Spinal cord (tissue), 10 donors: ENCODE data around the gene RAB3GAP1. TPM values are rescaled to one million over a fixed set of nuclear protein-coding genes. Genes with fewer than 3 reads are reported as not detected.
A peak's percentile ranks its signal among the peaks of the same experiment; 100 is the strongest.
"Not testable (repeated sequence)": the region's sequence is repeated elsewhere in the genome, so short reads cannot be mapped to it uniquely, and the experiment has no call there.

ENCODE experiments used
- DNase-seq, 6 donors: peaks; one replicate each; pipeline versions ENCODE4 v3.0.0 to v3.0.0-alpha.2; 2013 to 2015; ENCODE audit warnings: low spot score in 6 of 6, low read depth in 4 of 6
- H3K27ac ChIP-seq: one replicate; pipeline ENCODE4 v1.5.1; 2013; ENCODE audit warnings: low read depth, low read length, control low read depth
- H3K27me3 ChIP-seq: one replicate; pipeline ENCODE4 v1.6.1; 2013; ENCODE audit warnings: low read length; ENCODE audit not compliant: control insufficient read depth, insufficient read depth
- H3K36me3 ChIP-seq: one replicate; pipeline ENCODE4 v1.6.1; 2013; ENCODE audit warnings: low read length; ENCODE audit not compliant: control insufficient read depth, insufficient read depth
- H3K4me1 ChIP-seq: one replicate; pipeline ENCODE4 v1.6.1; 2013; ENCODE audit warnings: low read length; ENCODE audit not compliant: control insufficient read depth, insufficient read depth
- H3K4me3 ChIP-seq: one replicate; pipeline ENCODE4 v1.5.1; 2013; ENCODE audit warnings: low read depth, low read length, control low read depth
- H3K9me3 ChIP-seq: one replicate; pipeline ENCODE4 v1.6.1; 2013; ENCODE audit warnings: low read length; ENCODE audit not compliant: control insufficient read depth, insufficient read depth
- WGBS: methylation state at CpG from one replicate; pipeline ENCODE4 v1.1.5; 2013; ENCODE audit warnings: missing lambda C conversion rate; ENCODE audit not compliant: insufficient coverage; 5-methylcytosine and 5-hydroxymethylcytosine counted together
- polyA plus RNA-seq, 2 donors: library from polyadenylated mRNA; unstranded; fragments of 120-200 nt; gene quantifications; one replicate each; pipeline ENCODE4 v1.2.1, GENCODE V29; 2013; ENCODE audit not compliant: insufficient read length in 2 of 2
- total RNA-seq, 2 donors: library from RNA; depleted of rRNA in 1 of 2; stranded (reverse); fragments of 120-200 nt in 1 of 2; fragments of >200 nt in 1 of 2; gene quantifications; one replicate each; pipeline versions ENCODE4 v1.2.3 to v1.2.4, GENCODE V29; 2013 to 2014
- donor health status: healthy.

RAB3GAP1 gene
- total and polyA plus RNA-seq, 4 donors = 42.4 to 89.7 (median 53.1) TPM

DNA sequence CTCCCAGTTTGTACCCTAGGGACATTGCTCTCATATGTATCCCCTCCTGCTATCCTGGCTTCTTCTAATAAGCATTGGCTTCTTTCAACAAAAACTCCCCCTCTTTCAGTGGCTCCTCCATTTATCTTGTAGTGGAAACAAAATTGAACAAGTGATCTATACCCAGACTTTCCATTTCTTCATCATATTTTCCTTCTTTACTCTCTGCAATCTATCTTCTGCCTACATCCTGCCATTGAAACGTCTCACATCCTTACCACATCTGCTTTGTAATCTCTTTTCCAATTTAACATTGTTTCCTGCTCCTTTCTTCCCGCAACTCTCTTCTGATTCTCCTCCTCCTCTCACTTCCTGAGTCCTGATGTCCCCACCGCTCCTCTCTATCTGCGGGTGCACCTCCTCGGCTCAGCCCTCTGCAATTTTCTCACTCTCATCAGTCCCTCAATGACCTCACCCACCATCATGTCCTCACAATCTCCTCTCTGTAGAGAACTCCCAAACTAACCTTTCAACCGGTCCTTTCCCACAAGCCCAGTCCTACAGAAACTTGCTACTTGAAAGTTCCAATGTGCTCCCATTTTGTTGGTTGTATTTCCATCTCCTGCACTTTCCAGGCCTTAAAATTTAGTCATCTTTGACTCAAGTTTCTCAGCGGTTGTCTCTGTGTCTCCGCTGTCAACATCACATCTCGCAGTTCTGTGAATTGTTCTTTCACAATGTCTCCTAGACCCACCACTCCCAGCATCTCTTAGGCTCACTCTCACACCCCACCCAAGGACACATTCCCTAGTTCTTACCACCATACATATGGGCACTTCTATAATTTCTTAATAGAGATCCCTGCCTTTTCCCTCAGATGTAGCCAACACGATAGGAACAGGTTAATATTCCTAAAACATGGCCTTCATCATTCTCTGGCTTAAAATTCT lies 28.9 kb upstream of the RAB3GAP1 start:
- Histone ChIP-seq H3K9me3 (no peaks in the 10 kb centered on the region), H3K27ac (no peak overlapping the region), H3K4me3 (no peak overlapping the region), H3K27me3 (no peaks in the 10 kb centered on the region), H3K36me3 (no peaks in the 10 kb centered on the region), H3K4me1 (no peaks in the 10 kb centered on the region)
- no peak for DNase-seq
- WGBS = 84% methylated on average over 9 of the region's 10 CpGs

DNA sequence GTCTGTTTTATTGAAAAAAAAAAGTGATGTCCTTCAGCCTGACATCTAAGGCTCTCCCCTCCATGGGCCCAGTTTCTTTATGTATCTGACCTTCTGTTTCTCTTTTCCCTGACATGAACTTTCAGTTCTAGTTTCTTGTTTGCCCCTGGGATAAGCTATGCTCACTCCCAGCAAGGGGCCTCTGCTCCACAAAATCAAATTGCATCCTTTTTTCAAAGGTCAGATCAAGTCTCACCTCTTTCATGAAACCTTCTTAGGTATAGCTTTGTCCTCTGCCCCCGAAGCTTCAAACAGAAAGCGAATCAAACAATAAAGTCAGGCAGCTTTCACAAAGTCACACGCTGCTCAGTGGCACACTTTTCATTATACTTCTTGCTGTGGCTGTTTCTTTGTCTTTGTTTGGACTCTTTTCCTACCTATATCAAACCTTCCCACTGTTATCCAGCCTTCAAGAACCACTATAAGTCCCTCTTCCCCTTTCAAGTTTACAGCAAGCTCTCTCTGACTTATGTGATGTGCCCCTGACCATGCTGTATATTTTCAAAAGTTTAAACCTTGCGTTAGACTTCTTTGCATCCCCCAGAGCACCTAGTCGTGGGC lies 28.1 kb upstream of the RAB3GAP1 start:
- no peaks in the 10 kb centered on the region for H3K27me3 ChIP-seq
- no peak overlapping the region for H3K27ac ChIP-seq
- no peaks in the 10 kb centered on the region for H3K9me3 ChIP-seq
- no peak overlapping the region for H3K4me3 ChIP-seq
- peak in 1 of 6 donors; percentile 9 for DNase-seq
- no peaks in the 10 kb centered on the region for H3K4me1 ChIP-seq
- 65% methylated on average over 4 of the region's 5 CpGs for WGBS
- H3K36me3 ChIP-seq = no peaks in the 10 kb centered on the region

DNA sequence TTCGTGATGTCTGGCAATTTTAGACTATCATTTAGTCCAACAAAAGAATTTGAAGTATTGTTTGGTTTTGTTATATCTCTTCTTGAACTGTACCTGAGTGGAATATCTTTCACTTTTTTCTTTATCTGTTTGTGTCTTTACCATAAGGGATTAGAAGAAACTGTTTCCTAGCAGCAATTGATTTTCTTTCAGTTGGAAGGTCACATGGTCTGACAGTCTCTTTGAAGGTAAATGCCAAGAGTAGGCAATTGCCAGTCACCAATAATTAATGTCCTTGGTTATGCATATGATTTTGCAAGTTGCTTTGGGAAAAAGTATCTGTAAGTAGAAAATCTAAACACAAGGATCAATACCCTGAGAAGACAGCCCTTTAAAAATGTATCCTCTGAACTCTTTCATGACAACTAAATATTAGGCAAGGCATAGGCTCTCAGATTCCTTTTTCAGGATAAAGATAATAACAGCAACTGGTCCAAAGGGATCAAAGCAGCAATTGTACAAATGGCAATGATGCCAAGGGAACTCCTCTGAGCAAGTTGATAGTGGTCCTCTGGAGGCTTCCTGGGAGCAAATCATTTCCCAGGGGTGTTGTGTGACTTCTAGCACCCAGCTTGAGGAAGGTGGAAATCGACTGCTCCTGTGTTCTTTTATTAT lies 22.5 kb upstream of the RAB3GAP1 start:
- no peak for DNase-seq
- no CpG with 5 or more reads among the region's 2 CpGs for WGBS
- H3K27me3 ChIP-seq = no peaks in the 10 kb centered on the region
- no peaks in the 10 kb centered on the region for H3K36me3 ChIP-seq
- H3K4me1 ChIP-seq = no peaks in the 10 kb centered on the region
- no peak overlapping the region for H3K4me3 ChIP-seq
- H3K27ac ChIP-seq = no peak overlapping the region
- no peaks in the 10 kb centered on the region for H3K9me3 ChIP-seq

DNA sequence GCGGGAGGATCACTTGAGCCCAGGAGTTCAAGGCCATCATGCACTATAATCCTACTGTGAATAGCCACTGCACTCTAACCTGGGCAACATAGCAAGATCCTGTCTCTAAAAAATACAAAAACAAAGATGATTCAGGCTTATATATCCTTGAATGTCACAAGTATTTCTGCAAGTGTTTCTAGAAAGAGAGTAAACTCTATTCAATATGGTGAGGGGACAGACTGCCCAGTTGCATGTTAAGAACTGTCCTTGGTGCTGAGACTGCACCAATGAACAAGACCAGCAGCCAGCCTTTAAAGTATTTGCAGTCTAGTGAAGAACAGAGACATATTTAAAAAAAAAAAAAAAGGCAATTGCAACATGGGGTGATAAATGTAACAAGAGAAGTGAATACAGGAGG lies 21.3 kb upstream of the RAB3GAP1 start:
- Histone ChIP-seq H3K4me1 (no peaks in the 10 kb centered on the region), H3K27me3 (no peaks in the 10 kb centered on the region), H3K9me3 (no peaks in the 10 kb centered on the region), H3K4me3 (no peak overlapping the region), H3K36me3 (no peaks in the 10 kb centered on the region), H3K27ac (no peak overlapping the region)
- no CpG with 5 or more reads among the region's 1 CpG for WGBS
- DNase-seq = peak in 1 of 6 donors; percentile 23

DNA sequence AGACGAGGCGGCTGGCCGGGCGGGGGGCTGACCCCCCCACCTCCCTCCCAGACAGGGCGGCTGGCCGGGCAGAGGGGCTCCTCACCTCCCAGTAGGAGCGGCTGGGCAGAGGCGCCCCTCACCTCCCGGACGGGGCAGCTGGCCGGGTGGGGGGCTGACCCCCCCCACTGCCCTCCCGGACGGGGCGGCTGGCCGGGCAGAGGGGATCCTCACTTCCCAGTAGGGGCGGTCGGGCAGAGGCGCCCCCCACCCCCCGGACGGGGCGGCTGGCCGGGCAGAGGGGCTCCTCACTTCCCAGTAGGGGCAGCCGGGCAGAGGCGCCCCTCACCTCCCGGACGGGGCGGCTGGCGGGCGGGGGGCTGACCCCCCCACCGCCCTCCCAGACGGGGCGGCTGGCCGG lies 18.9 kb upstream of the RAB3GAP1 start:
- H3K4me3 ChIP-seq, DNase-seq, H3K4me1 ChIP-seq, H3K27ac ChIP-seq, H3K36me3 ChIP-seq, H3K9me3 ChIP-seq, H3K27me3 ChIP-seq: not testable (repeated sequence)
- WGBS = no CpG with 5 or more reads among the region's 33 CpGs

DNA sequence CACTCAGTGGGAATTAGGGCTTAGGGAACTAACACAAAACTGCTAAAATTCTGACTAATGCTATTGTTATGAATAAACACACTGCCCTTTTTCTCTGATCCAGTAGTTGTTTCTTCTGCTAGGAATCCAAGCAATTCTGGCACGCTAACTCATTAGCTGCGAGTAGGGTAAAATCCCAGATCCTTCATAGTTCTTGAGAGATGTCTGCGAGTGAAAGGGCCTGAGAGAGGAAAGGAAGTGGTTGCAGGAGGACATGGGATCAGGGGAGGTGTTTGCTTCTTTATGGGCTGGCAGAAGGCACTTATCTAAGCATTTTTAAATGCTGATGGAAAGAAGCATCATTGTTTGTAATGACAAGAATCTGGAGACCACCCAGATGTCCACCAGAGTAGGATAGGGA lies 14.3 kb upstream of the RAB3GAP1 start:
- Histone ChIP-seq H3K4me3 (no peak overlapping the region), H3K36me3 (no peaks in the 10 kb centered on the region), H3K27ac (no peak overlapping the region), H3K4me1 (no peaks in the 10 kb centered on the region), H3K27me3 (no peaks in the 10 kb centered on the region), H3K9me3 (no peaks in the 10 kb centered on the region)
- 77% methylated on average over 3 of the region's 3 CpGs for whole genome bisulfite sequencing
- DNase-seq = no peak

DNA sequence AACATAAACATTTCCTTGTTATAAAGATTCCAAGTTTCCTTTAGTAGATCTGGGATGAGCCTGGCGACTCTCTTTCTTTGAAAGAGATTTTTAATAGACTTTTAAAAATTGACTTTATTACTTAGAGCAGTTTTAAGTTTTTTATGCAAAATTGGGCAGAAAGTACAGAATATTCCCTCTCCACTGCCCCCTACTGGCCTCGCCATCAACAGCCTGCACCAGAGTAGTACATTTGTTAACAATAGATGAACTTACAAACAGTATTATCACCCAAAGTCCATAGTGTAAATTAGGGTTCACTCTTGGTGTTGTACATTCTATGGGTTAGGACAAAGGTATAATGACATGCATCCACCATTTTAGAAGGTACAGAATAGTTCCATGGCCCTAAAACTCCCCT lies 8.7 kb upstream of the RAB3GAP1 start:
- Histone ChIP-seq H3K36me3 (no peaks in the 10 kb centered on the region), H3K27me3 (no peaks in the 10 kb centered on the region), H3K4me1 (no peaks in the 10 kb centered on the region), H3K9me3 (no peaks in the 10 kb centered on the region), H3K4me3 (no peak overlapping the region), H3K27ac (no peak overlapping the region)
- no peak for DNase-seq
- no CpG with 5 or more reads among the region's 2 CpGs for WGBS

DNA sequence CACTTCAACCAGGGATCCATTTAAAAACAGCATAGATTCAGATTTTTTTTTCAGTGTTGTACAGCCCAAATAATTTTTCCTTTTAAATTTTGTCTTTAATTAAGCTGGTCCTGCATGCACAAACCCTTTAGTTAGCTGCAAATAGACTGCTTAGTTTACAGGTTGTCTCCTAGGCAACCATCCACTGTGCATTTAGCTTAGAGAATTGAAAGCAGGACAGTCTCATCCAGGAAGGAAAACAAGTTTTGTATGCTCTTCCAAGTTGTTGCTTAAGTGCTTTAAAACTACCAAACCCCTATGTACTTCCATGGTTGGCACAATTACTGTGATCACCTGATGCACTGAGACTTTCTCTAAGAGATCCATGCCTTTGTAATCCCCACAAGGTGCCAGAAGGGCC lies 4.8 kb upstream of the RAB3GAP1 start, which contains the start of gene MAP3K19:
TSS of gene MAP3K19 (minus strand) at position 148 of the 400 bp plus-strand sequence. CDS start 22,800 bp downstream, outside the sequence.
- DNase-seq = peak in 4 of 6 donors; percentile 7 to 45 (median 21)
- Histone ChIP-seq H3K4me3 (no peak within 1 kb of the TSS), H3K4me1 (no peaks in the 10 kb centered on the region), H3K36me3 (no peaks in the 10 kb centered on the region), H3K9me3 (no peaks in the 10 kb centered on the region), H3K27me3 (no peaks in the 10 kb centered on the region), H3K27ac (no peak within 1 kb of the TSS)

DNA sequence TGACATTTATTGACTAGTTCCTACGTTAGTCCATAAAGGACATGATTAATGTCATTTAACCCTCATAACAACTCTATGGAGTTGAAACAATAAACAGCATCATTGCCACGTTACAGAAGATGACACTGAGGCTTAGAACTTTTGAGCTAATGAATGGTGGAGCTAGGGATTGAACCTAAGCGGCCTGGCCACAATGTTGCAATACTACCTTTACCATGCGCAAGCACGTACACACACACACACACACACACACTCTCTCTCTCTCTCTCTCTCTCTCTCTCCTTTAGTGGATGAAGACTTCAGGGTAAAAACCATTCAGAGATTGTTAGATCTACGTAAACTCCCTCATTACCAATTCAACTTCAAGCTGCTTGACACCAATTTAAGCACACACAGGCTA lies 4.0 kb upstream of the RAB3GAP1 start:
- DNase-seq = no peak
- Histone ChIP-seq H3K4me3 (no peak overlapping the region), H3K9me3 (no peaks in the 10 kb centered on the region), H3K36me3 (no peaks in the 10 kb centered on the region), H3K4me1 (peaks cover 4% of the 10 kb centered on the region), H3K27me3 (no peaks in the 10 kb centered on the region), H3K27ac (no peak overlapping the region)
- 88% methylated on average over 1 of the region's 6 CpGs for WGBS
